ENCODE data around the gene SLC22A23.

Gene SLC22A23

DNA sequence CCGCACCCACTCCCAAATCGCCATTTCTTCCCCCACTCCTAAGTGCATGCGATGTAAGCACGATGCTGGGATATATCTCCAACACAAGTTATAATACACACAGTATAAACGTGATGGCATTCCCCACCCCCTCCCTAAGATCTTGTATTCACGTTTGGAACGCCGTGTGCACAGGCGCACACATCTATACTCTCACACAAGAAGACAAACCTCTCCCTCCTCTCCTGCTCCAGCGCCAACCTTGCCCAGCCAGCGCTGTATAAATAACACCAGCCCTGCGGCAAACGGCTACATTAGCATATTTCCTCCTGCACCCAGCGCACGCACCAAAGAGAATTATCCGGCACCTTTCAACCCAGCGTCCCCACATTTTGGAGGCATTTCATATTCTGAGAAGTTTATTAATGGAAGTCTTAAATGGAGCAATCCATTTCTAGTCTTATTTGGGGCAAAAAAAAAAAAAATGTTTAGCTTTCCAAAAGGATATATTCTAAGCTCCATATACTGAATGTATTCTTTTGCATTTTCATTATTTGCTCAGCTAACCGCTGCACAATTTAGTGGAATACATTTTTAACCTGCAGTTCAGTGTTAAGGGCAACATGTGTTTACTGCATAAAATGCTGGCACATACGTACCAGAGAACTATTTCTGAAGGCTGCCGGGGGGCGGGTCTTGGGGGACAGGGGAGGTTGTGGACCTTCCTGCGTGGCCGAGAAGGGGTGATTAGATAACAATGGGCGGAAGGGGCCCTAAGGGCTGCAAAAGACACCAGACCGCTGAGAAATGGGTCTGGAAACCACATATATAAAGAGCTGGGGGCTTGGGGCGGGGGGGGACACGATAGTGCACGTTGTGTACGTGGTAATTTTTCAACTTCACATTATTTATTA lies 1.1 kb upstream of the SLC22A23 start:
- Histone ChIP-seq H3K27ac (ENCODE audit: low read length) (no peak overlapping the region), H3K4me3 (ENCODE audit: low read length) (peak overlapping the region; percentile 65; the same call in 1 of the 2 replicates), H3K4me2 (ENCODE audit: low read depth, low read length) (peak overlapping the region; percentile 89), H3K9ac (ENCODE audit: low read length) (no peak overlapping the region), H3F3A (ENCODE audit: insufficient read depth, low read length) (no peaks in the 10 kb centered on the region), H3K9me2 (replicated peaks; ENCODE audit: insufficient read depth, low read length) (no peaks in the 10 kb centered on the region), H3K79me2 (ENCODE audit: low read length) (no peaks in the 10 kb centered on the region), H2AFZ (ENCODE audit: low read length) (peak overlapping the region; percentile 82), H3K9me3 (replicated peaks; ENCODE audit: insufficient read depth, low read length) (no peaks in the 10 kb centered on the region), H3K36me3 (replicated peaks; ENCODE audit: insufficient read depth, low read length) (no peaks in the 10 kb centered on the region), H4K20me1 (ENCODE audit: insufficient read depth, low read length) (no peaks in the 10 kb centered on the region), H3K4me1 (ENCODE audit: low read length) (peaks cover 5% of the 10 kb centered on the region; the same call in 1 of the 2 replicates), H3K27me3 (replicated peaks; ENCODE audit: insufficient read depth, low read length) (peaks cover 11% of the 10 kb centered on the region; the same call in 1 of the 2 replicates)
- TF ChIP-seq CTCF (IDR thresholded peaks at IDR 0.05; ENCODE audit: low read length), result no peak
- no peak for DNase-seq

GRCh38 chr6:3456395-3456897 lies 404 bp downstream of the SLC22A23 start:
- H3K79me2 ChIP-seq (ENCODE audit: low read length), result no peaks in the 10 kb centered on the region
- no peaks in the 10 kb centered on the region for H3K9me3 ChIP-seq (replicated peaks; ENCODE audit: insufficient read depth, low read length)
- peak overlapping the region; percentile 100; the same call in 1 of the 2 replicates for H3K4me2 ChIP-seq (ENCODE audit: low read depth, low read length)
- H3K27ac ChIP-seq (ENCODE audit: low read length), result no peak overlapping the region
- peak overlapping the region; percentile 76 for H3K4me3 ChIP-seq (ENCODE audit: low read length)
- H2AFZ ChIP-seq (ENCODE audit: low read length), result peak overlapping the region; percentile 84; the same call in 1 of the 2 replicates
- peaks cover 5% of the 10 kb centered on the region; the same call in 1 of the 2 replicates for H3K4me1 ChIP-seq (ENCODE audit: low read length)
- H3K36me3 ChIP-seq (replicated peaks; ENCODE audit: insufficient read depth, low read length), result no peaks in the 10 kb centered on the region
- peak; percentile 19 for DNase-seq
- H4K20me1 ChIP-seq (ENCODE audit: insufficient read depth, low read length), result no peaks in the 10 kb centered on the region
- H3K27me3 ChIP-seq (replicated peaks; ENCODE audit: insufficient read depth, low read length), result peaks cover 11% of the 10 kb centered on the region; the same call in 1 of the 2 replicates
- no peaks in the 10 kb centered on the region for H3K9me2 ChIP-seq (replicated peaks; ENCODE audit: insufficient read depth, low read length)
- no peak for TF ChIP-seq CTCF (IDR thresholded peaks at IDR 0.05; ENCODE audit: low read length)
- TF ChIP-seq EZH2 (optimal IDR thresholded peaks at IDR 0.05; ENCODE audit: low read depth, low read length), result no peak
- TF ChIP-seq EZH2phosphoT487 (IDR thresholded peaks at IDR 0.05; ENCODE audit: low read length), result no peak
- H3F3A ChIP-seq (ENCODE audit: insufficient read depth, low read length), result no peaks in the 10 kb centered on the region
- no peak overlapping the region for H3K9ac ChIP-seq (ENCODE audit: low read length)

DNA sequence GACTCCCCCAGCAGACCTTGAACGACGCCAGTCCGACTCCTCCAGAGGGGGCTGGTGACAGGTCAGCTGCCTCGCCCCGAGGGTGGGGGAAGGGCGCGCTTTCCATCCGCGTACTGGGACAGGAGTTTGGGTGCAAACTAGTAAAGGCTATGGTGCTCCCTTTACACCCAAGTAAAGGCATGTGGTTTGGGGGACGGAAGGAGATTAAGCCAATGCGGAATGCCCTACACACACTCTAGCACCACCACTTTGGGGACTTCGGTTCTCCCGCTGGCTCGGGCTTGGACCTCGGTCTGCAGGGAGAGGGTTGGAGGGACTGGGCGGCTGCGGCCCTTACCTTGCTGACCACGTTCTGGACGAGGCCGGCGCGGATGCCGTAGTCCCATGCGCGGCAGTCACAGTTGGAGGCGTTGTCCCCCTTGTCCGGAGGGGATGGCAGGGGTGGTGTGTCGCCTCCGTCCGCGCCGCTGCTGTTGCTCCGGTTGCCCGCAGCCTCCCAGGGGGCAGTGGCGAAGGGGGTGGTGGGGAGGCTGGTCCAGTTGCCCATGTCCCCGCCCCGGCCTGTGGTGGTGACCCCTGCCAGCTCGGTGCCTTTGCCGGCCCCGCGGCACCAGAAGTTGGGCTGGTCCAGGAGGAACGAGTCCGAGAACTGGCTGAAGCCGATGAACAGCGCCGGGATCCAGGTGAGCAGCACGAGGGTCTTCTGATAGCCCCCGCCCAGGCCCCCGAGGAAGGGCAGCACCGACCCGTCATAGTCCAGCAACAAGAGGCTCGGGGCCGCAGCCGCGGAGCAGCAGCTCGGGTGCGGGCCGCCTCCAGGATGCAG lies 1.1 kb downstream of the SLC22A23 start:
- peak overlapping the region; percentile 100 for H3K4me2 ChIP-seq (ENCODE audit: low read depth, low read length)
- no peaks in the 10 kb centered on the region for H4K20me1 ChIP-seq (ENCODE audit: insufficient read depth, low read length)
- peaks cover 5% of the 10 kb centered on the region; the same call in 1 of the 2 replicates for H3K4me1 ChIP-seq (ENCODE audit: low read length)
- no peaks in the 10 kb centered on the region for H3F3A ChIP-seq (ENCODE audit: insufficient read depth, low read length)
- H3K9me3 ChIP-seq (replicated peaks; ENCODE audit: insufficient read depth, low read length), result no peaks in the 10 kb centered on the region
- peak overlapping the region; percentile 76 for H3K4me3 ChIP-seq (ENCODE audit: low read length)
- peaks cover 11% of the 10 kb centered on the region; the same call in 1 of the 2 replicates for H3K27me3 ChIP-seq (replicated peaks; ENCODE audit: insufficient read depth, low read length)
- TF ChIP-seq CTCF (IDR thresholded peaks at IDR 0.05; ENCODE audit: low read length), result no peak
- no peaks in the 10 kb centered on the region for H3K36me3 ChIP-seq (replicated peaks; ENCODE audit: insufficient read depth, low read length)
- DNase-seq, result no peak
- H3K9ac ChIP-seq (ENCODE audit: low read length), result no peak overlapping the region; the same call in 1 of the 2 replicates
- peak overlapping the region; percentile 84 for H2AFZ ChIP-seq (ENCODE audit: low read length)
- H3K79me2 ChIP-seq (ENCODE audit: low read length), result no peaks in the 10 kb centered on the region
- no peaks in the 10 kb centered on the region for H3K9me2 ChIP-seq (replicated peaks; ENCODE audit: insufficient read depth, low read length)
- H3K27ac ChIP-seq (ENCODE audit: low read length), result no peak overlapping the region

Measured in MM.1S (cell line).